ENCODE data around the gene SCNN1B. TPM values are rescaled to one million over a fixed set of nuclear protein-coding genes. Genes with fewer than 3 reads are reported as not detected.

The SCNN1B gene
- total RNA-seq, 1 experiment from 2014 or later = 2.5 TPM

- no peak for TF ChIP-seq EZH2 (IDR thresholded peaks at IDR 0.05; ENCODE audit: borderline replicate concordance, low read depth, low read length, poor library complexity, severe bottlenecking)
- no peak for TF ChIP-seq CTCF (conservative IDR thresholded peaks at IDR 0.05; ENCODE audit: low read depth, low read length)
- Histone ChIP-seq H3K4me1 (ENCODE audit: insufficient read depth, low read length, poor library complexity, severe bottlenecking) (no peaks in the 10 kb centered on the region), H3K9me3 (ENCODE audit: low read depth, low read length, poor library complexity, severe bottlenecking) (no peaks in the 10 kb centered on the region), H3K36me3 (ENCODE audit: insufficient read depth, low read length, poor library complexity, severe bottlenecking) (no peaks in the 10 kb centered on the region), H3K27me3 (replicated peaks; ENCODE audit: insufficient read depth, low read depth, low read length, poor library complexity) (no peaks in the 10 kb centered on the region), H3K4me3 (ENCODE audit: low read depth, low read length, poor library complexity, severe bottlenecking) (no peak overlapping the region), H3K27ac (ENCODE audit: low read depth, low read length, poor library complexity, severe bottlenecking) (no peak overlapping the region)
- no TSS peak for BruUV-seq (replicated peaks)
- intact Hi-C loops (cut with micrococcal nuclease; ENCODE audit: unreplicated experiment) = no loop called here
- ChIA-PET POLR2A (ENCODE audit: low non-redundant PET) (no interaction called here), CTCF (interaction anchor here (0.7 kb wide), 1 partner anchor 42 kb away, joined by 3 read pairs; no protein-coding TSS in a partner anchor)
- DNase-seq (ENCODE audit: low spot score) = no peak
These were observed 9.1 kb upstream of the SCNN1B start for GRCh38 chr16:23293016-23293415.

GRCh38 chr16:23294260-23294659, 7.8 kb upstream of the SCNN1B start:
- H3K27me3 ChIP-seq (replicated peaks; ENCODE audit: insufficient read depth, low read depth, low read length, poor library complexity) = no peaks in the 10 kb centered on the region
- CTCF ChIA-PET = no interaction called here
- intact Hi-C loops (cut with micrococcal nuclease; ENCODE audit: unreplicated experiment) = no loop called here
- POLR2A ChIA-PET (ENCODE audit: low non-redundant PET) = no interaction called here
- no peak overlapping the region for H3K27ac ChIP-seq (ENCODE audit: low read depth, low read length, poor library complexity, severe bottlenecking)
- no TSS peak for BruUV-seq (replicated peaks)
- H3K36me3 ChIP-seq (ENCODE audit: insufficient read depth, low read length, poor library complexity, severe bottlenecking) = no peaks in the 10 kb centered on the region
- TF ChIP-seq CTCF (conservative IDR thresholded peaks at IDR 0.05; ENCODE audit: low read depth, low read length) (no peak), EZH2 (IDR thresholded peaks at IDR 0.05; ENCODE audit: borderline replicate concordance, low read depth, low read length, poor library complexity, severe bottlenecking) (no peak)
- H3K4me3 ChIP-seq (ENCODE audit: low read depth, low read length, poor library complexity, severe bottlenecking) = no peak overlapping the region
- H3K4me1 ChIP-seq (ENCODE audit: insufficient read depth, low read length, poor library complexity, severe bottlenecking) = no peaks in the 10 kb centered on the region
- DNase-seq (ENCODE audit: low spot score) = no peak
- H3K9me3 ChIP-seq (ENCODE audit: low read depth, low read length, poor library complexity, severe bottlenecking) = no peaks in the 10 kb centered on the region

GRCh38 chr16:23296994-23297393, 5.1 kb upstream of the SCNN1B start:
- BruUV-seq (replicated peaks) = no TSS peak
- intact Hi-C loops (cut with micrococcal nuclease; ENCODE audit: unreplicated experiment) = no loop called here
- peak; percentile 53 for DNase-seq (ENCODE audit: low spot score)

More at GRCh38 chr16:23296994-23297393, 5.1 kb upstream of the SCNN1B start:
- Histone ChIP-seq H3K27me3 (replicated peaks; ENCODE audit: insufficient read depth, low read depth, low read length, poor library complexity) (peaks cover 9% of the 10 kb centered on the region), H3K4me3 (ENCODE audit: low read depth, low read length, poor library complexity, severe bottlenecking) (no peak overlapping the region), H3K4me1 (ENCODE audit: insufficient read depth, low read length, poor library complexity, severe bottlenecking) (no peaks in the 10 kb centered on the region), H3K36me3 (ENCODE audit: insufficient read depth, low read length, poor library complexity, severe bottlenecking) (no peaks in the 10 kb centered on the region), H3K27ac (ENCODE audit: low read depth, low read length, poor library complexity, severe bottlenecking) (no peak overlapping the region), H3K9me3 (ENCODE audit: low read depth, low read length, poor library complexity, severe bottlenecking) (no peaks in the 10 kb centered on the region)
- TF ChIP-seq EZH2 (IDR thresholded peaks at IDR 0.05; ENCODE audit: borderline replicate concordance, low read depth, low read length, poor library complexity, severe bottlenecking) = no peak
- TF ChIP-seq CTCF (conservative IDR thresholded peaks at IDR 0.05; ENCODE audit: low read depth, low read length) = peak; percentile 50
- ChIA-PET POLR2A (ENCODE audit: low non-redundant PET) (no interaction called here), CTCF (no interaction called here)
